Fibroblast of lung (primary cell): ENCODE results near the gene WNK1.

ENCODE experiments used
- EZH2 ChIP-seq: IDR thresholded peaks from 2 replicates; pipeline ENCODE4 v1.5.1; 2012; ENCODE audit warnings: low read length, control low read depth, mild to moderate bottlenecking; ENCODE audit errors: missing control alignments
- TF ChIP-seq, protein P1 (sequence below), 2 donors: IDR thresholded peaks in 1 of 2; conservative IDR thresholded peaks in 1 of 2; 1 replicate in 1 of 2; 2 replicates in 1 of 2; pipeline ENCODE4 v1.5.1; 2011 to 2012; ENCODE audit warnings: low read length in 2 of 2, control low read depth in 1 of 2, inconsistent platforms in 1 of 2, low read depth in 1 of 2, mild to moderate bottlenecking in 1 of 2

DNA sequence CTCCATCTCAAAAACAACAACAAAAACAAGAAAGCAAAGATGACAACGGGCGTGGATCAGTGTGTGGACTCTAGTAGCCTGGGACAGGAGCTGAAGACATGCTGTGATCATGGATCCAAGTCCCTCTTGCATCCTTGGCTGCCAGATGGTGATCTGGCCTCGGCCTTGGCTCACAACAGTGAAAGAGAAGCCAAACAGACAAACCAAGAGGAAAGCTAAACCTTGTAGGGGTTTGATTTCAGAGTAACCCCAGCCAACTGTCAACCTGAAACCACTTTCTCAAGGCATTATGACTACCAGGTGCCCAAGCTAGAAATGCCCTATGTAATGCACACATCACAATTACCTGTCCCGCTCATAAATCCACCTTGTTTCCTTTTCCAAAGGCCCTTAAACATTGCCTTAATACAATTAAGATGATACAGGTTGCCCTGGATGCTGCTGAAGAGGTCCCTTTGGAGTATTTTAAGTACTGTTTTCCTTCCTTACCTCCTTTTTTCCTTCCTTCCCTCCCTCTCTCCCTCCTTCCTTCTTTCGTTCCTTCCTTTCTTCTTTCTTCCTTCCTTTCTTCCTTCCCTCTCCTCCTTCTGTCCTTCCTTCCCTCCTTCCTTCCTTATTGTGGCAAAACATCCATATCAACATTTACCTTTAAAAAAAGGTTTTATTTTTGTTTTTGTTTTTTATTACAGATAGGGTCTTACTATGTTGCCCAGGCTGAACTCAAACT lies 47.7 kb upstream of the WNK1 start:
- TF ChIP-seq, protein P1, sequence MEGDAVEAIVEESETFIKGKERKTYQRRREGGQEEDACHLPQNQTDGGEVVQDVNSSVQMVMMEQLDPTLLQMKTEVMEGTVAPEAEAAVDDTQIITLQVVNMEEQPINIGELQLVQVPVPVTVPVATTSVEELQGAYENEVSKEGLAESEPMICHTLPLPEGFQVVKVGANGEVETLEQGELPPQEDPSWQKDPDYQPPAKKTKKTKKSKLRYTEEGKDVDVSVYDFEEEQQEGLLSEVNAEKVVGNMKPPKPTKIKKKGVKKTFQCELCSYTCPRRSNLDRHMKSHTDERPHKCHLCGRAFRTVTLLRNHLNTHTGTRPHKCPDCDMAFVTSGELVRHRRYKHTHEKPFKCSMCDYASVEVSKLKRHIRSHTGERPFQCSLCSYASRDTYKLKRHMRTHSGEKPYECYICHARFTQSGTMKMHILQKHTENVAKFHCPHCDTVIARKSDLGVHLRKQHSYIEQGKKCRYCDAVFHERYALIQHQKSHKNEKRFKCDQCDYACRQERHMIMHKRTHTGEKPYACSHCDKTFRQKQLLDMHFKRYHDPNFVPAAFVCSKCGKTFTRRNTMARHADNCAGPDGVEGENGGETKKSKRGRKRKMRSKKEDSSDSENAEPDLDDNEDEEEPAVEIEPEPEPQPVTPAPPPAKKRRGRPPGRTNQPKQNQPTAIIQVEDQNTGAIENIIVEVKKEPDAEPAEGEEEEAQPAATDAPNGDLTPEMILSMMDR (conservative IDR thresholded peaks at IDR 0.05 in 1 of 2, IDR thresholded peaks at IDR 0.05 in 1 of 2; ENCODE audit: low read depth in 1 of 2, low read length in 2 of 2): no peak
- no peak for TF ChIP-seq EZH2
